Stomach (tissue), 4 donors: ENCODE results near the gene MATN1.

Experiments
- CTCF ChIP-seq, 7 experiments: fragments of 450-650 bp in 4 of 7; fragments of 200-600 bp in 3 of 7; sonication (generic) in 3 of 7; IDR thresholded peaks; one replicate each; pipeline ENCODE4 v1.5.1; 2016 to 2019; ENCODE audit warnings: antibody characterized with exemption in 7 of 7, control low read depth in 2 of 7, mild to moderate bottlenecking in 1 of 7
- POLR2A ChIP-seq, 4 donors: fragments of 450-650 bp; IDR thresholded peaks; one replicate each; pipeline ENCODE4 v1.6.1; 2016; ENCODE audit warnings: antibody characterized with exemption in 4 of 4, control low read depth in 2 of 4, mild to moderate bottlenecking in 1 of 4, moderate library complexity in 1 of 4
- POLR2AphosphoS5 ChIP-seq, 3 donors: sonication (generic); formaldehyde crosslinking; IDR thresholded peaks; one replicate each; pipeline ENCODE4 v1.6.1; 2016; ENCODE audit warnings: antibody characterized with exemption in 3 of 3

GRCh38 chr1:30730346-30731108 lies 7.1 kb upstream of the MATN1 start:
- no peak for TF ChIP-seq POLR2A (IDR thresholded peaks at IDR 0.05)
- TF ChIP-seq CTCF (IDR thresholded peaks at IDR 0.05): no peak
- TF ChIP-seq POLR2AphosphoS5 (IDR thresholded peaks at IDR 0.05): no peak
